H9 (cell line): ENCODE measurements around the gene DOCK1. TPM values are rescaled to one million over a fixed set of nuclear protein-coding genes. Genes with fewer than 3 reads are reported as not detected.

Experiments
- DNase-seq: peaks from one replicate; pipeline ENCODE4 v3.0.0-alpha.2; 2017
- H2AFZ ChIP-seq: one replicate; pipeline ENCODE4 v1.6.1; 2013; ENCODE audit warnings: mild to moderate bottlenecking, low read length, control low read depth, moderate library complexity
- H2AK5ac ChIP-seq: 2 replicates; pipeline ENCODE4 v1.6.1; 2013; ENCODE audit warnings: low read length, control low read depth, mixed read lengths; ENCODE audit not compliant: insufficient read length
- H2BK120ac ChIP-seq: one replicate; pipeline ENCODE4 v1.6.1; 2013; ENCODE audit warnings: low read depth, mild to moderate bottlenecking, low read length, control low read depth, inconsistent platforms; ENCODE audit not compliant: poor library complexity, severe bottlenecking
- H2BK12ac ChIP-seq: 2 replicates; pipeline ENCODE4 v1.6.1; 2013; ENCODE audit warnings: low read length, control low read depth, mixed read lengths, low read depth; ENCODE audit not compliant: insufficient read length
- H2BK15ac ChIP-seq: 2 replicates; pipeline ENCODE4 v1.6.1; 2013; ENCODE audit warnings: low read depth, low read length, control low read depth
- H2BK20ac ChIP-seq: one replicate; pipeline ENCODE4 v1.6.1; 2013; ENCODE audit warnings: low read depth, mild to moderate bottlenecking, low read length, control low read depth, inconsistent platforms; ENCODE audit not compliant: poor library complexity, severe bottlenecking
- H2BK5ac ChIP-seq: 2 replicates; pipeline ENCODE4 v1.6.1; 2013; ENCODE audit warnings: low read length, control low read depth, mixed read lengths; ENCODE audit not compliant: insufficient read length
- H3K14ac ChIP-seq: 2 replicates; pipeline ENCODE4 v1.6.1; 2013; ENCODE audit warnings: low read length, control low read depth; ENCODE audit not compliant: insufficient read depth
- H3K18ac ChIP-seq: 2 replicates; pipeline ENCODE4 v1.6.1; 2013; ENCODE audit warnings: low read depth, mild to moderate bottlenecking, mixed read lengths, low read length, control low read depth; ENCODE audit not compliant: insufficient read length
- H3K23ac ChIP-seq: 2 replicates; pipeline ENCODE4 v1.6.1; 2013; ENCODE audit warnings: low read length, control low read depth, mixed read lengths, low read depth; ENCODE audit not compliant: insufficient read length
- H3K23me2 ChIP-seq: 2 replicates; pipeline ENCODE4 v1.6.1; 2013; ENCODE audit warnings: low read depth, mild to moderate bottlenecking, mixed read lengths, low read length, control low read depth; ENCODE audit not compliant: insufficient read length, poor library complexity, severe bottlenecking
- H3K27ac ChIP-seq: 2 replicates; pipeline ENCODE4 v1.5.1; 2013; ENCODE audit warnings: low read length, control low read depth, mixed read lengths, low read depth; ENCODE audit not compliant: insufficient read length
- H3K27me3 ChIP-seq: 2 replicates; pipeline ENCODE4 v1.6.1; 2013; ENCODE audit warnings: low read length, control low read depth, inconsistent platforms; ENCODE audit not compliant: insufficient read depth
- H3K4ac ChIP-seq: 2 replicates; pipeline ENCODE4 v1.6.1; 2013; ENCODE audit warnings: low read depth, mild to moderate bottlenecking, control low read depth, inconsistent platforms, low read length, moderate library complexity
- H3K4me1 ChIP-seq: 2 replicates; pipeline ENCODE4 v1.6.1; 2013; ENCODE audit warnings: low read length, control low read depth, inconsistent platforms; ENCODE audit not compliant: insufficient read depth
- H3K4me2 ChIP-seq: 2 replicates; pipeline ENCODE4 v1.6.1; 2013; ENCODE audit warnings: low read length, control low read depth, mixed read lengths; ENCODE audit not compliant: insufficient read length, insufficient read depth
- H3K56ac ChIP-seq: 2 replicates; pipeline ENCODE4 v1.6.1; 2013; ENCODE audit warnings: low read depth, mild to moderate bottlenecking, mixed read lengths, low read length, control low read depth; ENCODE audit not compliant: insufficient read length
- H3K79me1 ChIP-seq: 2 replicates; pipeline ENCODE4 v1.6.1; 2013; ENCODE audit warnings: low read depth, mild to moderate bottlenecking, moderate library complexity, low read length, control low read depth, inconsistent platforms; ENCODE audit not compliant: insufficient read depth, poor library complexity, severe bottlenecking
- H3K79me2 ChIP-seq: 2 replicates; pipeline ENCODE4 v1.6.1; 2013; ENCODE audit warnings: low read length, control low read depth, inconsistent platforms; ENCODE audit not compliant: insufficient read depth
- H3K9ac ChIP-seq: 2 replicates; pipeline ENCODE4 v1.6.1; 2013; ENCODE audit warnings: low read length, control low read depth, mixed read lengths; ENCODE audit not compliant: insufficient read length; ENCODE audit errors: extremely low read depth
- H3K9me3 ChIP-seq: one replicate; pipeline ENCODE4 v1.6.1; 2013; ENCODE audit warnings: low read depth, low read length, inconsistent platforms; ENCODE audit not compliant: control insufficient read depth
- H3T11ph ChIP-seq: one replicate; pipeline ENCODE4 v1.6.1; 2013; ENCODE audit warnings: mild to moderate bottlenecking, low read length, control low read depth, inconsistent platforms
- H4K20me1 ChIP-seq: one replicate; pipeline ENCODE4 v1.6.1; 2013; ENCODE audit not compliant: control insufficient read depth, insufficient read length, insufficient read depth
- H4K5ac ChIP-seq: 2 replicates; pipeline ENCODE4 v1.6.1; 2013; ENCODE audit warnings: low read depth, mild to moderate bottlenecking, mixed read lengths, low read length, control low read depth; ENCODE audit not compliant: insufficient read length
- H4K8ac ChIP-seq: replicated peaks from 2 replicates; pipeline ENCODE4 v1.6.1; 2013; ENCODE audit warnings: low read length, control low read depth, mixed read lengths, low read depth; ENCODE audit not compliant: insufficient read length
- H4K91ac ChIP-seq: 2 replicates; pipeline ENCODE4 v1.6.1; 2013; ENCODE audit warnings: low read depth, mild to moderate bottlenecking, moderate library complexity, mixed read lengths, low read length, control low read depth; ENCODE audit not compliant: insufficient read length
- H3K27ac Mint-ChIP-seq, 3 experiments: 2 replicates in 2 of 3; 3 replicates in 1 of 3; pipeline ENCODE4 v1.8.0; 2020 to 2021; ENCODE audit warnings: mixed read lengths in 3 of 3, mild to moderate bottlenecking in 1 of 3, moderate library complexity in 1 of 3
- H3K27me3 Mint-ChIP-seq: 2 replicates; pipeline ENCODE4 v1.8.0; 2021; ENCODE audit warnings: low read depth, mild to moderate bottlenecking, moderate library complexity, mixed read lengths
- H3K36me3 Mint-ChIP-seq, 3 experiments: 2 replicates in 2 of 3; 3 replicates in 1 of 3; pipeline ENCODE4 v1.8.0; 2020 to 2021; ENCODE audit warnings: low read depth in 3 of 3, mixed read lengths in 3 of 3; ENCODE audit not compliant: insufficient read depth in 1 of 3
- H3K4me1 Mint-ChIP-seq, 2 experiments: 2 replicates each; pipeline ENCODE4 v1.8.0; 2020; ENCODE audit warnings: mixed read lengths in 2 of 2
- H3K4me3 Mint-ChIP-seq, 2 experiments: 2 replicates in 1 of 2; 3 replicates in 1 of 2; pipeline ENCODE4 v1.8.0; 2020 to 2021; ENCODE audit warnings: mild to moderate bottlenecking in 2 of 2, mixed read lengths in 2 of 2, moderate library complexity in 1 of 2
- H3K9me3 Mint-ChIP-seq, 2 experiments: 2 replicates in 1 of 2; 3 replicates in 1 of 2; pipeline ENCODE4 v1.8.0; 2020; ENCODE audit warnings: mild to moderate bottlenecking in 2 of 2, mixed read lengths in 2 of 2, moderate library complexity in 1 of 2
- CTCF ChIP-seq: fragments of 200-600 bp; sonication (generic); conservative IDR thresholded peaks from 3 replicates; pipeline ENCODE4 v1.8.0; 2021; ENCODE audit warnings: antibody characterized with exemption, mild to moderate bottlenecking
- WGBS: extraction: QIAGEN DNeasy Blood & Tissue Kit; methylation state at CpG from one replicate; pipeline ENCODE4 v1.1.7; 2013; ENCODE audit warnings: missing lambda C conversion rate, low lambda C conversion rate, mixed read lengths; ENCODE audit not compliant: insufficient read length; ENCODE audit errors: extremely low coverage; 5-methylcytosine and 5-hydroxymethylcytosine counted together
- total RNA-seq: library from RNA; stranded (reverse); gene quantifications from 2 replicates; pipeline ENCODE4 v1.2.1, GENCODE V29; 2021

DOCK1 gene
- total RNA-seq, 1 experiment from 2014 or later = 57.0 TPM

GRCh38 chr10:127303746-127304145 lies 398.5 kb downstream of the DOCK1 start:
- H4K5ac ChIP-seq = no peak overlapping the region
- no peak overlapping the region for H4K91ac ChIP-seq
- no peak overlapping the region for H3K18ac ChIP-seq
- H3K9me3 Mint-ChIP-seq = no peaks in the 10 kb centered on the region
- H3K4ac ChIP-seq = no peak overlapping the region
- H3K27ac ChIP-seq = no peak overlapping the region
- H3K79me1 ChIP-seq = no peaks in the 10 kb centered on the region
- no peaks in the 10 kb centered on the region for H3K9me3 ChIP-seq
- no peaks in the 10 kb centered on the region for H3K27me3 ChIP-seq
- TF ChIP-seq CTCF = no peak
- no peaks in the 10 kb centered on the region for H3K27me3 Mint-ChIP-seq
- no peaks in the 10 kb centered on the region for H4K20me1 ChIP-seq
- H3K36me3 Mint-ChIP-seq = no peaks in the 10 kb centered on the region
- H3K4me3 Mint-ChIP-seq = no peak overlapping the region
- no peak overlapping the region for H2BK120ac ChIP-seq
- peaks cover 2% of the 10 kb centered on the region; the same call in 1 of the 2 replicates for H3K4me1 ChIP-seq
- H3K23me2 ChIP-seq = no peaks in the 10 kb centered on the region
- no peak overlapping the region for H3K9ac ChIP-seq
- no peak overlapping the region for H3K56ac ChIP-seq
- no peak overlapping the region for H3T11ph ChIP-seq
- H4K8ac ChIP-seq = no peak overlapping the region
- no peak overlapping the region for H3K23ac ChIP-seq
- no peak overlapping the region for H2BK12ac ChIP-seq
- DNase-seq = no peak
- H2BK5ac ChIP-seq = no peak overlapping the region
- no peaks in the 10 kb centered on the region for H3K79me2 ChIP-seq
- H2AK5ac ChIP-seq = no peak overlapping the region
- H3K14ac ChIP-seq = no peak overlapping the region
- H2BK20ac ChIP-seq = no peak overlapping the region
- no CpG with 5 or more reads among the region's 8 CpGs for WGBS
- H3K4me2 ChIP-seq = no peak overlapping the region
- H2AFZ ChIP-seq = no peak overlapping the region
- no peak overlapping the region for H2BK15ac ChIP-seq
- peaks cover 8 to 13% of the 10 kb centered on the region in 2 experiments for H3K4me1 Mint-ChIP-seq
- H3K27ac Mint-ChIP-seq = no peak overlapping the region; a peak in 2 of 7 replicates
